Colonic mucosa (tissue), 4 donors: ENCODE results near the gene IL1R2. TPM values are rescaled to one million over a fixed set of nuclear protein-coding genes. Genes with fewer than 3 reads are reported as not detected.

Experiments used
- DNase-seq: peaks from one replicate; pipeline ENCODE4 v3.0.0-alpha.2; 2020
- H3K27ac ChIP-seq: fragments of 200-600 bp; one replicate; pipeline ENCODE4 v1.8.0; 2021
- H3K27me3 ChIP-seq: fragments of 200-600 bp; one replicate; pipeline ENCODE4 v1.8.0; 2021
- H3K36me3 ChIP-seq: fragments of 200-600 bp; one replicate; pipeline ENCODE4 v1.8.0; 2021
- H3K4me1 ChIP-seq: fragments of 200-600 bp; one replicate; pipeline ENCODE4 v1.8.0; 2021; ENCODE audit warnings: mild to moderate bottlenecking
- H3K4me3 ChIP-seq: fragments of 200-600 bp; one replicate; pipeline ENCODE4 v1.8.0; 2021
- H3K9ac ChIP-seq, 2 donors: one replicate each; pipeline ENCODE4 v1.7.0; 2013; ENCODE audit warnings: control low read depth in 2 of 2, low read depth in 2 of 2, low read length in 2 of 2
- H3K9me3 ChIP-seq: fragments of 200-600 bp; one replicate; pipeline ENCODE4 v1.8.0; 2021
- intact Hi-C: fragments of 100-400 bp; cut with DNase I; formaldehyde crosslinking; loops from one replicate; pipeline ENCODE4 v1.14.1; 2022
- total RNA-seq, 2 donors: library from RNA; stranded (reverse); fragmentation: NEBNext Ultra II Directional in 1 of 2; extraction: Animal tissue kit (Norgen Biotek cat#: 25700) in 1 of 2; gene quantifications; one replicate each; pipeline ENCODE4 v1.2.1, GENCODE V29; 2021
- TF ChIP-seq, protein P1 (sequence below): fragments of 200-600 bp; IDR thresholded peaks from one replicate; pipeline ENCODE4 v1.8.0; 2022; ENCODE audit warnings: antibody characterized with exemption, mild to moderate bottlenecking
- donor health status: healthy.
- donor health status: DM: no; HTN: no; CAD: no.
- donor health status: DM: no; HTN: no; CAD: no.

IL1R2 gene
- total RNA-seq, 2 donors from 2014 or later = 50.1 to 152 TPM

DNA sequence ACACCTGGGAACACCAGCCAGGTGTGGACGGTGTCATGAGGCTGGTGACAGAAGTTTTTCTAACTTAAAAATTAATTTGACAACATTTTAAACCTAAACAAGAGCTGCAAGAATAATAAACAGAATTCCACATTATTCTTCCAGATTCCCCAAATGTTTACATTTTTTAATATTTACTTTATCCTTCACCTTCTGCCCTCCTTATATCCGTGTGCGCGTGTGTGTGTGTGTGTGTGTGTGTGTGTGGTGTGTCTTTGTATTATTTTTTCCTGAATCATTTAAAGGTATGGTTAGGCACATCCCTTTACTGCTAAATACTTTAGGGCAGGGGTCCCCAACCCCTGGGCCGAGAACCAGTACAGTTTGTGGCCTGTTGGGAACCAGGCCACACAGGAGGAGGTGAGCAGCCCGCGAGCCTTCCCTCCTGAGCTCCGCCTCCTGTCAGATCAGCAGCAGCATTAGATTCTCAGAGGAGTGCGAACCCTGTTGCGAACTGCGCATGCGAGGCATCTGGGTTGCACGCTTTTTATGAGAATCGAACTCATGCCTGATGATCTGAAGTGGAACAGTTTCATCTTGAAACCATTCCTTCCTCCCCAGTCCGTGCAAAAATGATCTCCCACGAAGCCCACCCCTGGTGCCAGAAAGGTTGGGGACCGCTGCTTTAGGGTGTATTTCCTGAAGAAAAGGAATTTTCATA is 16.4 kb upstream of the IL1R2 start:
- TF ChIP-seq, protein P1, sequence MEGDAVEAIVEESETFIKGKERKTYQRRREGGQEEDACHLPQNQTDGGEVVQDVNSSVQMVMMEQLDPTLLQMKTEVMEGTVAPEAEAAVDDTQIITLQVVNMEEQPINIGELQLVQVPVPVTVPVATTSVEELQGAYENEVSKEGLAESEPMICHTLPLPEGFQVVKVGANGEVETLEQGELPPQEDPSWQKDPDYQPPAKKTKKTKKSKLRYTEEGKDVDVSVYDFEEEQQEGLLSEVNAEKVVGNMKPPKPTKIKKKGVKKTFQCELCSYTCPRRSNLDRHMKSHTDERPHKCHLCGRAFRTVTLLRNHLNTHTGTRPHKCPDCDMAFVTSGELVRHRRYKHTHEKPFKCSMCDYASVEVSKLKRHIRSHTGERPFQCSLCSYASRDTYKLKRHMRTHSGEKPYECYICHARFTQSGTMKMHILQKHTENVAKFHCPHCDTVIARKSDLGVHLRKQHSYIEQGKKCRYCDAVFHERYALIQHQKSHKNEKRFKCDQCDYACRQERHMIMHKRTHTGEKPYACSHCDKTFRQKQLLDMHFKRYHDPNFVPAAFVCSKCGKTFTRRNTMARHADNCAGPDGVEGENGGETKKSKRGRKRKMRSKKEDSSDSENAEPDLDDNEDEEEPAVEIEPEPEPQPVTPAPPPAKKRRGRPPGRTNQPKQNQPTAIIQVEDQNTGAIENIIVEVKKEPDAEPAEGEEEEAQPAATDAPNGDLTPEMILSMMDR = no peak
- DNase-seq = no peak
- Histone ChIP-seq H3K9me3 (no peaks in the 10 kb centered on the region), H3K36me3 (no peaks in the 10 kb centered on the region), H3K27ac (no peak overlapping the region), H3K4me3 (no peak overlapping the region), H3K27me3 (no peaks in the 10 kb centered on the region), H3K4me1 (no peaks in the 10 kb centered on the region), H3K9ac (no peak overlapping the region)
- intact Hi-C loops = no loop called here

DNA sequence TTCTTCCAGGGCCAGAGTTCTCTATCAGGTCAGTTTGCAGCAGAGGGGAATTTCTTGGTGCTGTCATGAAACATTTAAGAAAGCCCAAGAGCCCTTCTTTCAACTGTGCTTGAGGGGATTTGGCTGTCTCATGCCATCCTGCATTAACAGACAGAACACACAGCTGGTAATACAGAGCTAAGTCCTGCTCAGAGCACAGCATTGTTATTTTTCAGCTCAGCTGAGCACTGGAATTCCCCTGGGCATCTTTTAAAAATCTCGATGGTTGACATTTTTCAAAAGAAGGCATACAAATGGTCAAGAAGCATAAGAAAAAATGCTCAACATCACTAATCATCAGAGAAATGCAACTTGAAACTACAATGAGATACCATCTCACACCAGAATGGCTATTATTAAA is 14.9 kb upstream of the IL1R2 start:
- no peak for DNase-seq
- Histone ChIP-seq H3K4me1 (no peaks in the 10 kb centered on the region), H3K27ac (no peak overlapping the region), H3K9me3 (no peaks in the 10 kb centered on the region), H3K9ac (no peak overlapping the region), H3K4me3 (no peak overlapping the region), H3K36me3 (no peaks in the 10 kb centered on the region), H3K27me3 (no peaks in the 10 kb centered on the region)
- intact Hi-C loops = no loop called here
- TF ChIP-seq, protein P1 = no peak

DNA sequence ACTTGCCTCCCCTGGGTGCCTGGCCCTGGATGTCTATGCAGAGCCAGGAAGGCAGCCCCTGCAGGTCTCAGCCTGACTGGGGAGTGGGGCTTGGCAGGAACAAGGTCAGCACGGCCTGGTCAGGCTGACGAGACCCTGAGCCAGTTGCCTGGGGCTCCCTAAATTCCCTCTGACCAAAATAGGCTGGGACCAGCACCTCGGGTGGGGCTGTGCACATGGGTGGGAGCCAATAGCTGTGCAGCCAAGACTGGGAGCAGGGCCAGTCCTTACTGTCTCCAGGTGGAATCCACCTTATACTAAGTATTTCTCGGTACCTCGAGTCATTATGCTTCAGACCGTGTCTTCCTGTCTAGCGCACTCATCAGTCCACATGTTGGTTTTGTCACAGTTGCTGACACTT is 11.4 kb upstream of the IL1R2 start:
- Histone ChIP-seq H3K27ac (no peak overlapping the region), H3K36me3 (no peaks in the 10 kb centered on the region), H3K4me3 (no peak overlapping the region), H3K4me1 (no peaks in the 10 kb centered on the region), H3K9ac (no peak overlapping the region), H3K27me3 (no peaks in the 10 kb centered on the region), H3K9me3 (no peaks in the 10 kb centered on the region)
- intact Hi-C loops = loop anchor here (5.0 kb wide), 1 partner anchor 93 kb away; no protein-coding TSS in a partner anchor
- DNase-seq = no peak
- TF ChIP-seq, protein P1 = no peak

DNA sequence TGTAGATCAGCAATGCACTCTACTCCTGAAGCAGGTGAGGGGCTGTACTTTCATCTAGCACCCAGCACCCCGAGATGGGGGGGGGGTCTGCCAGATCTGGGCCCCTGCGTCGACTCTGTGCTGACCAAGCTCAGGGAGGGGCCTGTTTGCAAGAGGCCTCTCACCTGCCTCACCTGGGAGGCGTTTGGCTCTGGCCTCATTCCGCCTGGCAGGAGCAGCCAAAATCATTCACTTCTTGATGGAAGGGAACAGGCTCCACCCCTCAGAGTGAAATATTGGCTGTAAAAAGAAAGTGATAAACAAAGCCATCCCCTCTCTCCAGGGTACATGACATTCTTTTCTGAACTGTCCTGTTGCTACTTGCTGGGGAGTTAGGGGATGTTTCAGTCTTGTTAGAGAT is 10.7 kb upstream of the IL1R2 start:
- intact Hi-C loops = loop anchor here (5.0 kb wide), 1 partner anchor 94 kb away; no protein-coding TSS in a partner anchor
- Histone ChIP-seq H3K9me3 (no peaks in the 10 kb centered on the region), H3K4me1 (peaks cover 4% of the 10 kb centered on the region), H3K36me3 (no peaks in the 10 kb centered on the region), H3K4me3 (no peak overlapping the region), H3K27ac (no peak overlapping the region), H3K9ac (no peak overlapping the region), H3K27me3 (no peaks in the 10 kb centered on the region)
- DNase-seq = no peak
- TF ChIP-seq, protein P1 = no peak

DNA sequence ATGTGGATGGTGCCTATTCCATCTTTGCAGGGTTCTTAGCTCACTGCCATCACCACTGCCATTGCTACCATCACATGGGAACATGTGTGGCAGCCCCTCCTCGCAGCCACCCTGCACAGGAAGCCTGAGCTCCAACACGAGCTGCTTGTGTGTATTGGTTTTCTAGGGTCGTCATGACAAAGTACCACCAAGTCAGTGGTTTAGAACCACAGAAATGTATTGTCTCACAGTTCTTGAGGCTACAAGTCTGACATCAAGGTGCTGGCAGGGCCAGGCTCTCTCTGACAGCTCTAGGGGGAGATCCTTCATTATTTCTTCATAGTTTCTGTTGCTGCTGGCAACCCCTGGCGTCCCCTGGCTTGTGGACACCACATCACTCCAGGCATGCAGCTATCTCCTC is 10.3 kb upstream of the IL1R2 start:
- no peak overlapping the region for H3K4me3 ChIP-seq
- no peaks in the 10 kb centered on the region for H3K27me3 ChIP-seq
- H3K9me3 ChIP-seq = no peaks in the 10 kb centered on the region
- peaks cover 8% of the 10 kb centered on the region for H3K4me1 ChIP-seq
- H3K36me3 ChIP-seq = no peaks in the 10 kb centered on the region
- no peak overlapping the region for H3K9ac ChIP-seq
- no peak overlapping the region for H3K27ac ChIP-seq
- no peak for DNase-seq
- TF ChIP-seq, protein P1 = no peak
- intact Hi-C loops = loop anchor here (5.0 kb wide), 1 partner anchor 94 kb away; no protein-coding TSS in a partner anchor
